WERI-Rb-1 (cell line): ENCODE measurements around the gene ARIH1.

Source experiments
- DNase-seq: peaks from one replicate; pipeline ENCODE4 v3.0.0-alpha.2; 2020
- H3K27ac ChIP-seq: fragments of 250-450 bp; sonication (Bioruptor Pico); 2 replicates; pipeline ENCODE4 v1.5.1; 2020; ENCODE audit warnings: mild to moderate bottlenecking, moderate library complexity
- H3K27me3 ChIP-seq: fragments of 250-450 bp; sonication (Bioruptor Pico); 2 replicates; pipeline ENCODE4 v1.5.1; 2021; ENCODE audit warnings: mild to moderate bottlenecking, low read depth, moderate library complexity; ENCODE audit not compliant: insufficient read depth, severe bottlenecking
- H3K36me3 ChIP-seq: fragments of 250-450 bp; sonication (Bioruptor Pico); 2 replicates; pipeline ENCODE4 v1.5.1; 2020; ENCODE audit warnings: mild to moderate bottlenecking, moderate library complexity
- H3K4me3 ChIP-seq: 2 replicates; pipeline ENCODE4 v1.5.1; 2011; ENCODE audit warnings: low read depth, mild to moderate bottlenecking, control low read depth, low read length
- H3K9me3 ChIP-seq: fragments of 250-450 bp; sonication (Bioruptor Pico); 2 replicates; pipeline ENCODE4 v1.5.1; 2021; ENCODE audit warnings: mild to moderate bottlenecking, moderate library complexity; ENCODE audit not compliant: severe bottlenecking
- CTCF ChIP-seq: IDR thresholded peaks from 2 replicates; pipeline ENCODE4 v1.5.1; 2011; ENCODE audit warnings: low read depth, mild to moderate bottlenecking, control low read depth, inconsistent platforms, low read length

Gene ARIH1

GRCh38 chr15:72534523-72534922, 60.4 kb downstream of the ARIH1 start:
- H3K9me3 ChIP-seq, result no peaks in the 10 kb centered on the region
- no peak overlapping the region for H3K4me3 ChIP-seq
- H3K36me3 ChIP-seq, result peaks cover 2% of the 10 kb centered on the region
- no peak overlapping the region for H3K27ac ChIP-seq
- no peak for TF ChIP-seq CTCF
- no peaks in the 10 kb centered on the region for H3K27me3 ChIP-seq
- DNase-seq, result no peak

GRCh38 chr15:72535911-72536310, 61.8 kb downstream of the ARIH1 start:
- no peak overlapping the region for H3K27ac ChIP-seq
- no peak for DNase-seq
- no peak overlapping the region for H3K4me3 ChIP-seq
- H3K36me3 ChIP-seq, result peaks cover 9% of the 10 kb centered on the region
- no peaks in the 10 kb centered on the region for H3K27me3 ChIP-seq
- no peak for TF ChIP-seq CTCF
- H3K9me3 ChIP-seq, result peaks cover 3% of the 10 kb centered on the region

GRCh38 chr15:72536506-72536905, 62.4 kb downstream of the ARIH1 start:
- DNase-seq, result no peak
- H3K27ac ChIP-seq, result no peak overlapping the region
- no peak for TF ChIP-seq CTCF
- H3K27me3 ChIP-seq, result no peaks in the 10 kb centered on the region
- H3K4me3 ChIP-seq, result no peak overlapping the region
- H3K9me3 ChIP-seq, result peaks cover 3% of the 10 kb centered on the region
- peaks cover 9% of the 10 kb centered on the region for H3K36me3 ChIP-seq

GRCh38 chr15:72538931-72539330, 64.8 kb downstream of the ARIH1 start:
- Histone ChIP-seq H3K9me3 (peaks cover 3% of the 10 kb centered on the region), H3K27ac (no peak overlapping the region), H3K27me3 (no peaks in the 10 kb centered on the region), H3K4me3 (no peak overlapping the region), H3K36me3 (peaks cover 9% of the 10 kb centered on the region)
- no peak for TF ChIP-seq CTCF
- no peak for DNase-seq

GRCh38 chr15:72540606-72541237, 66.6 kb downstream of the ARIH1 start:
- peaks cover 3% of the 10 kb centered on the region for H3K9me3 ChIP-seq
- H3K27me3 ChIP-seq, result no peaks in the 10 kb centered on the region
- H3K4me3 ChIP-seq, result no peak overlapping the region
- TF ChIP-seq CTCF, result no peak
- no peak overlapping the region for H3K27ac ChIP-seq
- DNase-seq, result no peak
- peaks cover 23% of the 10 kb centered on the region for H3K36me3 ChIP-seq

- no peak for DNase-seq
- TF ChIP-seq CTCF, result no peak
- H3K27me3 ChIP-seq, result no peaks in the 10 kb centered on the region
- peaks cover 3% of the 10 kb centered on the region for H3K9me3 ChIP-seq
- no peak overlapping the region for H3K4me3 ChIP-seq
- H3K27ac ChIP-seq, result no peak overlapping the region
- peaks cover 30% of the 10 kb centered on the region for H3K36me3 ChIP-seq
These were observed 67.5 kb downstream of the ARIH1 start for GRCh38 chr15:72541674-72542073.
